AG10803 (cell line): ENCODE measurements around the gene ZNF215.
"Not testable (repeated sequence)": the region's sequence is repeated elsewhere in the genome, so short reads cannot be mapped to it uniquely, and the experiment has no call there.

Experiments used
- DNase-seq: peaks from one replicate; pipeline ENCODE4 v3.0.0; 2010; ENCODE audit warnings: low read depth
- H3K4me3 ChIP-seq: 2 replicates; pipeline ENCODE4 v1.5.1; 2011; ENCODE audit warnings: mild to moderate bottlenecking, low read length, control low read depth
- CTCF ChIP-seq: conservative IDR thresholded peaks from 2 replicates; pipeline ENCODE4 v1.5.1; 2011; ENCODE audit warnings: mild to moderate bottlenecking, low read length, control low read depth, inconsistent platforms

Gene ZNF215

GRCh38 chr11:6931146-6931713 lies 5.0 kb downstream of the ZNF215 start:
- DNase-seq: peak; percentile 31
- H3K4me3 ChIP-seq: no peak overlapping the region
- no peak for TF ChIP-seq CTCF

- TF ChIP-seq CTCF: no peak
Measured at GRCh38 chr11:6932145-6932544, 5.9 kb downstream of the ZNF215 start.

GRCh38 chr11:6941970-6942369 lies 15.7 kb downstream of the ZNF215 start:
- no peak for DNase-seq
- no peak for TF ChIP-seq CTCF

More at GRCh38 chr11:6932145-6932544, 5.9 kb downstream of the ZNF215 start:
- no peak overlapping the region for H3K4me3 ChIP-seq
- no peak for DNase-seq

GRCh38 chr11:6943131-6943530 lies 16.9 kb downstream of the ZNF215 start:
- no peak overlapping the region for H3K4me3 ChIP-seq
- no peak for TF ChIP-seq CTCF
- peak; percentile 40 for DNase-seq

More at GRCh38 chr11:6941970-6942369, 15.7 kb downstream of the ZNF215 start:
- no peak overlapping the region for H3K4me3 ChIP-seq

- H3K4me3 ChIP-seq, DNase-seq: not testable (repeated sequence)
Measured at GRCh38 chr11:6954248-6954647, 28.0 kb downstream of the ZNF215 start.

GRCh38 chr11:6962141-6962540 lies 35.9 kb downstream of the ZNF215 start:
- no peak for TF ChIP-seq CTCF
- H3K4me3 ChIP-seq: no peak overlapping the region
- DNase-seq: no peak

GRCh38 chr11:6962673-6963072 lies 36.4 kb downstream of the ZNF215 start:
- no peak for TF ChIP-seq CTCF
- no peak overlapping the region for H3K4me3 ChIP-seq

GRCh38 chr11:6968816-6969215 lies 42.6 kb downstream of the ZNF215 start:
- no peak for TF ChIP-seq CTCF
- no peak overlapping the region for H3K4me3 ChIP-seq
- DNase-seq: peak; percentile 62

More at GRCh38 chr11:6962673-6963072, 36.4 kb downstream of the ZNF215 start:
- peak; percentile 57 for DNase-seq

- not testable (repeated sequence) for H3K4me3 ChIP-seq
- DNase-seq: peak; percentile 21
Measured at GRCh38 chr11:6969854-6970253, 43.6 kb downstream of the ZNF215 start.
